DMS153 treated with DMSO at 0.1 percent for 48 hours (cell line): ENCODE results near the gene GCN1.
"Not testable (repeated sequence)": the region's sequence is repeated elsewhere in the genome, so short reads cannot be mapped to it uniquely, and the experiment has no call there.

ENCODE experiments used
- DNase-seq: peaks from one replicate; lab custom pipeline; 2025; ENCODE audit not compliant: unreplicated experiment; lab: John Stamatoyannopoulos, UW

The GCN1 gene

DNA sequence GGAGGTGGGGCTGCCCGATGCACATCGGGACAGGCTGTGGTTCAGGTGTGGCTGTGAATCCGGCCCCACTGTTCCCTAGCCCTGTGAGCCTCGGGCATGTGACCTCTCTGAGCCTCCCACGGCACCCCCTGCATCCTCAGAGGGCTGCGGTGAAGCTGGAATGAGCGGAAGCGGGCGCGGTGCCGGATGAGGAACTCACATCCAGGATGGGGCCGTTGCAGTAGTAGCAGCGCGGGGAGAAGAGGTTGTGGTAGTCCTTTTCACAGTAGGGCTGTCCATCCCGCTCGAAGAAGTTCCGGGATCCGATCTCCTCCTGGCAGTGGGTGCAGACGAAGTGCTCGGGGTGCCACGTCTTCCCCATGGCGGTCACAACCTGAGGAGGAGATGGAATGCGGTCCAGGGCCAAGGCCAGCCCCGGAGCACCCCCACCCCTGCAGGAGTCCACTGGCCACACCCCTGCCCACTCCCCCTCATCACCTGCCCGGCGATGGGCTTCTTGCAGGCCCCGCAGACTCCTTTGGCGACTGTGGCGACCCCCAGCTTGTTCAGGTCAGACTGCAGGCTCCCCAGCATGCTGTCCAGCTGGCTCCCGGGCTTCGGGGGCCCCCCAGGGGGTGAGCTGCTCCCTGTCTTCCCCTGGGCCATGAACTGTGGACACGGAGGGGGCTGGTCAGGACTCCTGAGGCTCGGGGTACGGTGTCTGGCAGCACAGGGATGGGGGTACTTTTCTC lies 20.3 kb upstream of the GCN1 start:
- DNase-seq: no peak

DNA sequence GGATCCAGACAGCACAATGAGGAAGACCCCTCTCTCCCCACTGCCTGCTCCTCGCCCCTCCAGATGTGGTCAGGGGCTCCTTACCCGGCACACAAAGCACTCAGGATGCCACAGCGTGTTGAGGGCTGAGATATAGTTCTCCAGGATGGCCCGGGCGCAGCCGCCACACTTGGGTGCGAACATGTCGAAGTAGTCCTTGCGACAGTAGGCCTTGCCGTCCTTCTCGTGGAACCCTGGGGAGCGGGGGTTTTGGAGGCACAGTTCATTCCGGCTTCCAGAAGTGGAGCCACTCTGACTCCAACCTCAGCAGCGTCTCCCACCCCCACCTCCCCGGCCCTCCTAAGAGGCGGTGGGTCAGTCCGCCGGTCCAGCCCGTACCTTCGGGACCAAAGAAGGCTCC lies 19.2 kb upstream of the GCN1 start:
- DNase-seq: no peak

DNA sequence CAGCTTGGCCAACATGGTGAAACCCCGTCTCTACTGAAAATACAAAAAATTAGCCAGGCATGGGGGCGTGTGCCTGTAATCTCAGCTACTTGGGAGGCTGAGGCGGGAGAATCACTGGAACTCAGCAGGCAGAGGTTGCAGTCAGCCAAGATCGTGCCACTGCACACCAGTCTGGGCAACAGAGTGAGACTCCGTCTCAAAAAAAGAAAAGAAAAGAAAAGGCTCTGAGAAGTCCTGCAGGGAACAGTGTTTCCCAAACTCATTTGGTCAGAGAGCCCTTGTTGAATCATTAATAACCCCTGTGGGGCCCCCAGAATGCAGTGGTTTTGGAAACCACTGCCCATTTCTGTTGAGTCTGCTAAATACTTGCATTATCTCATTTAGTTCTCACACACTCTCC lies 18.7 kb upstream of the GCN1 start:
- DNase-seq: not testable (repeated sequence)

DNA sequence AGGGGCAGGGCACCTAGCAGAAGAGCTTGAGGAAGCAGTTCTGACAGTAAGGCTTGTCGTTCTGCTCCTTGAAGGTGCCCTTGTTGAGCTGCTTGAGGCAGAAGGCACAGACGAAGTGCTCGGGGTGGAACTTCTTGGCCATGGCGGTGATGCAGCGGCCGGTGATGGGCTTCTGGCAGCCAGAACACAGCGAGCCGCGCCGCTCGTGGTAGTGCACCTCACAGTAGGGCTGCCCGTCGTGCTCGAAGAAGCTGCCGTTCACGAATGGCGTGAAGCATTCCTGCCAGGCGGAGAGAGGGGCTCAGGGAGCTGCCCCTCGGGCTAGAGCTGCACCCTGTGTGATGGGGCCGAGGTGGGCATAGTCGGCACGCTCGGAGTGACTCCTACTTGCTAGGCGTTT lies 17.8 kb upstream of the GCN1 start:
- DNase-seq: no peak

DNA sequence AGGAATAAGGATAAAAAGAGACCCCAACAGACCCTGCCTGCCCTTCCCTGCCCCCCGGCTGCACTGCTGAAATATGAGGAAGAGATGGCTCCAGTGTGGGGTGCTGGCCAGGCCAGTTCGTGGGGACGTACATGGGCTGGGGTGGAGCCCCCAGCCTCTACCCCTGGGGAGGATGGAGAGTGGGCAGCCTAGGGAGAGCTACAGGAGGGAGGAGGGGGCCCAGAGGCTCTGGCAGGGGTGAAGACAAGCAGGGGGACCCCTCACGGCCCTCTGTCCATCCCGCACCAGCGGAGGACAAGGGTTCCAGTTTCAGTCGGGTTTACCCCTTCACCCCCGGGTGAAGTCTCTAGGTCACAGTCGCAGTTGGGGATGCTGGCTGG lies 17.4 kb upstream of the GCN1 start:
- DNase-seq: no peak

DNA sequence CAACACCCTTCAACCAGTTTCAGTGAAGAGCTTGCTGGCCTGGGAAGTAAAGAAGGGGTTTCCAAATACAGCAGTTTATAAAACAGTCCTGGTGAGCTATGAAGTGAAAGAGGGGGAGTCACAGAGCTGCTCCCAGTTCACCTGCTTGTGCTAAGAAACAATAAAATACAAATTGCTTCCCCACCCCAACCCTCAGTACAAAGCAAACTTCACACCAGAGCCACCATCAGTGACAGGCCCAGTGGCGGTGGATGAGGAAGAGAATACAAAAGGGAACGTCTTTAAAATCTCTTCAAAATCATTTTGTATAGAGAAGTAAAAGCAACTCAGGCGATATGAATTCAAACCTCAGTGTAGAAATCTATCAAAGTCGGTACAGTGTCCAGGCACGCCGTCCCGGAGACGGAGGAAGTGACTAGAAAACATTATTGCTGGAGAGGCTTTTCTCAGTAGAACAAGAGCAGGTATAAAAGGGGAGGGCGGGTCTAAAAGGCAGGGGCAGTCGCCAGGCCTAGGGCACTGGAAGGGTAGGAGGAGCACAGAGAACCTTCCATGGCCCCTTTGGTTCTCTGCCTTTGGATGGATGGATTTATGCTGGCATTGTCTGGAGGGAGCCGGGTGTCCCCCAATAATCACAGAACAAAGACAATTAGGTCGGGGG lies 16.9 kb upstream of the GCN1 start:
- no peak for DNase-seq

DNA sequence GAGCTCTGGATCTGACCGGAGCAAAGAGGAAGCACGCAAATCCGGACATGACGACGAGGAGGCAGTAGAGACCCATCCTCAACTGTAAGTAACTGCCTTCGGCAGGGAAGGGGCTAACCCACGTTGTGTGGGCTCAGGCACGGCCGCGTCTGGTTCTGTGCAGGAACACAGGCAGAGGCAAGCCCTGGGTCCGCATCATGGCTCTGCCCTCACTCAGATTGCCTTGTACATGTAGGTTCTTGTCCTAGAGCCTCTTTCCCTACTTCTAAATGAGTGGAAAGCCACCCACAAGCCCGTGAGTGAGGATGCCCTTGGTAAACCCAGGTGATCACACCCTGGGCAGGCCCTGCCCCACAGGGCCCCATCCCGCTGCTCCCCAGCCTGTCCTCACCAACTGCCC lies 15.3 kb upstream of the GCN1 start:
- no peak for DNase-seq

DNA sequence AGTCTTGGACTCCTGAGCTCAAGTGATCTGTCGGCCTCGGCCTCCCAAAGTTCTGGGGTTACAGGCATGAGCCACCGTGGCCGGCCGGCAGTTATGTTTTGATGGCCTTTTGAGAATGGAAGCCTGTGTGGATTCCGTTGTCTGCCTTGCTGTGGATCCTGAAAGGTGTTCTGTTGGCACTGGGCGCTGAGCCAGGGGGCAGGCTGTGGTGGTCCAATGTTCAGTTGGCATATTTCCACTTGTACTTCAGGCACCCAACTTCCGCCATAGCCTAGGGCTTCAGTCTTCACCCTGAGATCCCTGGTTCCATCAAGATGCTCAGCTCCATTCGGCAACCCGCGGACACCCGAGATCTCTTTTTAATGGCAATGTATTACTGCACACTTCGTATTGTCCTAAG lies 12.7 kb upstream of the GCN1 start:
- DNase-seq: no peak

DNA sequence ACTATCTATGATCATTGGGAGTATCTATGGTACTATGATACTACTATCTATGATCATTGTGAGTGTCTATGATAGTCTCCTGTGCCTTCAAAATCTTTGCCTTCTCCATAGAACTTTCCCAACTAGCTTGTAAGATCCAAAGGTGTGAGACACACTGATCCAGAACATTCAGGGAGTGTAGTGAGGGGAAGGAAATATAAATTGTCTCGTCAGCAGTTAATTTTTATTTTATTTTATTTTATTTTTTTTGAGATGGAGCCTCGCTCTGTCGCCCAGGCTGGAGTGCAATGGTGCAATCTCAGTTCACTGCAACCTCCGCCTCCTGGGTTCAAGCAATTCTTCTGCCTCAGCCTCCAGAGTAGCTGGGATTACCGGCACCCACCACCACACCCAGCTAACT lies 12.3 kb upstream of the GCN1 start:
- not testable (repeated sequence) for DNase-seq

DNA sequence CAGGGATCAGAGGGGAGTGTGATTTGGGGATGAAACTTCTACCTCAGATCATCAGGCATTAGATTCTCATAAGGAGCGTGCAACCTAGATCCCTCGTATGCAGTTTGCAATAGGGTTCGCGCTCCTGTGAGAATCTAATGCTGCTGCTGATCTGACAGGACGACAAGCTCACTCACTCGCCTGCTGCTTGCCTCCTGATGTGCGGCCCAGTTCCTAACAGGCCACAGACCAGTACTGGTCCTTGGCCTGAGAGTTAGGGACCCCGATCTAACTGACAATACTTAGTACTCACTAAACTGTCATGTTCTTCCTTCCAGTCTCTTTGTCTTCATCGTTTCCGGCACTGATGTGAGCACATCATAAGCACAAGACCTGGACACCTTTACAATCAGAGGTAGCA lies 11.7 kb upstream of the GCN1 start:
- DNase-seq: no peak

DNA sequence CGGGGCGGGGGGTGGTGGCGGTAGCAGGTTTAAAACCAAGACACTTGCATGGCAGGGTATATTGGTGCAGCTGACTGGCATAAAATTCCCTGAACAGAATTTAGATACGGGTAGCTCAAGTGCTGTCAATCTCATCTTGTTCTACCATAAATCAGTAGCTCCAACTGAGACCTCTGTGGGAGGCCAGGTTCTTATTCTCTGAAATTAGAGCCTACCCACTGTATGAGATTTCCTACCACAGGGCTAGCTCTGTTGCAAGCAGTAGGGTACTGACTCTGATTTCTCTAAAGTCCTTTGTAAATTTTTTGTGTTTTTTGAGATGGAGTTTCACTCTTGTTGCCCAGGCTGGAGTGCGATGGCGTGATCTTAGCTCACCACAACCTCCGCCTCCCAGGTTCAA lies 9.7 kb upstream of the GCN1 start:
- DNase-seq: no peak

DNA sequence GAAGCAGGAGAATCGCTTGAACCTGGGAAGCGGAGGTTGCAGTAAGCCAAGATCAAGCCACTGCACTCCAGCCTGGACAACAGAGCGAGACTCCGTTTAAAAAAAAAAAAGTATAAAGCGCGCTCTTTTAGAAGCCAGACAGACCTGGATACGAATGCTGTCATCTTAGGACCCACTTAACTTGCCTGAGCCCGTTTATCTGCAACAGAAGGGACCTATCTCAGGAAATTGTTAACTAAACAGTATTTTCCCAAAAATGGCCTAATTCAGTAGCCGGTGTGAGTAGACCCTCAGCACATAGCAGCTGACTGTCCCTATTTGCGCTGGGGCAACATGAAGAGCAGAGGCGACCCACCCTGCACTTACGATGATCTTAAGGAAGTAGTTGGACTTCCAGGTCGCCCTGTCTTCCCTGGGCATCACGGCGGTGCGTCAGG lies 5.9 kb upstream of the GCN1 start:
- no peak for DNase-seq

DNA sequence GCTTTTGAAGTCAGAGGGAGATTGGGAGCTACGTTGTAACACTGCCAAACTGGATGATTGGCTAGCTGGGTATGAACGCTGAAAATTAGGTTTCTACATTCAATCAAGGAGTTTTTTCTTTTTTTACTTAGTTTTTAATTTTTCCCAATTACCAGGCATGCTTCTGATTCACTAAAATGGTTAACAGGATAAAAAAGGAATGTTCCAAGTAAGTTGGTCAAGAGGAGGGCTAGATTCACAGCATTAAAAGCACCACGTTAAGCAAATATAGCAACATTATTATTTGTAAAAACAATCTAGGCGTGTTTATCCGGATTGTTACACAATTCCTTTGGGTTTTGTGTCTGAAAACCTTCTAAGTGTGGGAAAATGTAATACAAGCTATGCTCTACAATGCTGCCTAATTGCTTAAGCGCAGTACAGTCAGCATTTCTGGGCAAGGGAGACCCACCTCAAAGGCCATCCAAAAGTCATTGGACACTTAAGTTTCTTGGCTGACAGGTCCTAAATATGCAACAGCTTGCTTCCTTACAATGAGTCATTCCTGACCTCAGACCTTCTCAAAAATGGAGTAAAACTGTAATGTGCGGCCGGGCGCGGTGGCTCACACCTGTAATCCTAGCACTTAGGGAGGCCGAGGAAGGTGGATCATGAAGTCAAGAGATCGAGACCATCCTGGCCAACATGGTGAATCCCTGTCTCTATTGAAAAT lies 5.2 kb upstream of the GCN1 start:
- no peak for DNase-seq

DNA sequence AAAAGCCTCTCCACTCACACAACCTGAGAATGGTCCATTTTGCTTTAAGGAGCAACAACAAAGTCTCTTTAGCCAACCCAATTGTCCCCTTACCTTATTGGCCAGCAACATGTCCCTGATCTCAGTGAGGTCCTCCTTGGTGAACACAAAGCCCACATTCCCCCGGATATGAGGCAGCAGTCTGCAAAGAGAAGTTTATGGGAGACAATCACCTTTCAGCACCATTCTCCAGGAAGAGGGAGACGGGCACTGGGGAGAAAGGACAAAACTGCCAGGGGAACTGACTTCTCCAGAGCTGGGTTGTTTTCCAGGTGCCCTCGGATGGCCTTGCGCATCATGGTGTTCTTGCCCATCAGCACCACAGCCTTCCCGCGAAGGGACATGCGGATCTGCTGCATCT lies 4.5 kb upstream of the GCN1 start:
- no peak for DNase-seq

DNA sequence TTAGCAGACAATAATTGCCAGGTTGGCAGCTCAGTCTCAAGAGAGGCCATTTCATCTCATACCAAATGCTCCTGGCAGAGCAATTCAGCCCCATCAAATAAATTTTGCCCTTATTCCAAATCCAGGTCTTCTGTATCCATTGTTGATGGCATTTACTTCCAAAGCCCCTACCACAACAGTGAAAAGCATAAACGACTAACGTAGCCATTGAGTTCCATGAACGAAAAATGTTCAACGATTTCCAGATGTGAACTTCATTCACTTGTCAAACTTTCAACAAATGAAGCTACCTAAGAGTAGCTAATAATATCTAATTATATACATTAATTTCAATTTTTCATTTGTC lies 3.0 kb upstream of the GCN1 start:
- no peak for DNase-seq

DNA sequence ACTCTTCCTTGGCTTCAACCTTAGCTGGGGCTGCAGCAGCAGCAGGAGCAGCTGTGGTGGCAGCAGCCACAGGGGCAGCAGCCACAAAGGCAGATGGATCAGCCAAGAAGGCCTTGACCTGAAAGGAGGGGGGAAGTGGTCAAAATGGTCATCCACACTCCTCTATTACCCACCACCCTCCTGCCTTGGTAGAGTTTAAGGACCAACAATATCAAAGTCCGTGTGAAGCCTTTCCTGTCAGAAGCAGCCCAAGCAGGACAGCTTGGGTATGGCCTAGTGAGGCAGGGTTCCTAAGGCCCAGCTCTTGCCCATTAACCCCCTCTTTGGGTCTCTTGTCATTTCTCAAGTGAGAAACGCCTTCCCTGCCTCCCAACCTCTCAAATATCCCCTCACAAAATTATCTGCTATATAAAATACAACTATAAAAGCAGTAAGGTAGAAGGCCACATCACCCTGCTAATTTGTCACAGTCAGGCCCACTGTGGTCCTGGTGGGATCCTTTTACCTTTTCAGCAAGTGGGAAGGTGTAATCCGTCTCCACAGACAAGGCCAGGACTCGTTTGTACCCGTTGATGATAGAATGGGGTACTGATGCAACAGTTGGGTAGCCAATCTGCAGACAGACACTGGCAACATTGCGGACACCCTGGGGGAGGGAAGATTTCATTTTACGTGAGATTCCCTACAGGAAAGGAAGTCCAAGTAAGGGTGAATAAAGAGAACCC lies 2.5 kb upstream of the GCN1 start:
- DNase-seq: not testable (repeated sequence)

DNA sequence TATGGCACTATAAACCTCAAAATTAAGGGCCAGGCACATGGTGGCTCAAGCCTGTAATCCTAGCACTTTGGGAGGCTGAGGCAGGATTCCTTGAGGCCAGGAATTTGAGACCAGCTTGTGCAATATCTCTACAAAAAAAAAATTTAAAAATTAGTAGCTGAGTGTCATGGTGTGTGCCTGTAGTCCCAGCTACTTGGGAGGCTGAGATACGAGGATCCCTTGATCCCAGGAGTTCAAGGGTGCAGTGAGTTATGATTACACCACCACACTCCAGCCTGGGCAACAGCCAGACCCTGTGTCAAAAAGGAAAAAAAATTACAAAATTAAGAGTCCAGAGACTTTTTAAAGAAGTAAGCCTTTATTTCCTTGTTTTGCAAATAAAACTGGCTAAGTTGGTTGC lies 1.8 kb upstream of the GCN1 start:
- DNase-seq: no peak

DNA sequence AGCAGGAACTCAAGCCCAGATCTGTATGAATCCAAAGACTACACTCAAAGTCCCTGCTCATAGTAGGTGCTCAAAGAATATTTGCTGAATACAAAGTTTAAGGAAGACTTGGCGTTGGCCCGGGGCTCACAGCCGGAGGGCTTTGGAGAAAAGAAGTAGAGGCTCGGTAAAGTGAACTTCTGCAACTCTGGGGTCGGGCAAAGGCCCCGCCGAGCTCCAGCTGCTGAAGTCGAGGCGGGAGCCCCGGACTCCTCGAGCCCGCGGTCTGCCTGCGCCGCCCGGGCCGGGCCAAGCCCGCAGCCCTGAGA lies 335 bp downstream of the GCN1 start:
- DNase-seq: no peak

DNA sequence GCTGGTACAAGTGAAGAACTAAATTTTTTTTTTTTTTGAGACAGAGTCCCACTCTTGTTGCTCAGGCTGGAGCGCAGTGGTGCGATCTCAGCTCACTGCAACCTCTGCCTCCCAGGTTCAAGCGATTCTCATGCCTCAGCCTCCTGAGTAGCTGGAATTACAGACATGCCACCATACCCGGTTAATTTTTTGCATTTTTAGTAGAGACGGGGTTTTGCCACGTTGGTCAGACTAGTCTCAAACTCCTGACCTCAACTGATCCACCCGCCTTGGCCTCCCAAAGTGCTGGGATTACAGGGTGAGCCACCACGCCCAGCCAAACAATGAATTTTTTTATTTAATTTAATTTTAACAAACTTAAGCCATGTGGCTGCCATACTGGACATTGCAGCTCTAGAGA lies 1.2 kb downstream of the GCN1 start:
- not testable (repeated sequence) for DNase-seq

DNA sequence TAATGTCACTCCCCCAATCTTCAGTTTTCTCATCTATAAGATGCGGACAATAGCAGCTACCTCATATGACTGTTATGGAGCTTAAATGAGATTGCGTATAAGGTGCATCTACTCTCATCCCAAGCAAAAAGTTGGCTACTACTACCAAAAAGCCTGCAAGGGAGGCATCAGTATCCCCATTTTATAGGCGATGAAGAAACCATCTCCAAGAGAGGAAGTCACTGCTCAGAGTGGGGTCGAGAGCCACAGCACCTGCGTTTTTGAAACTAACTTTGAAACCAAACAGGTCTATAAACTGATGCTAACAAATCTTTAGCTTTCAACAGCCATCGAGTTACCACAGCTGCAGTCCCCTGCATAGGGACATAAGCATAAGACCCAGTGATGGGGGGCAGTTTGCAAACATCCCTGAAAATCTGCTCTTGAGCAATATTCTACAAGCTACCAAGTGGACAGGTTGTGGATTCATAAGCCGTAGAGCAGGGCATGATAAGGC lies 3.5 kb downstream of the GCN1 start:
- DNase-seq: no peak

DNA sequence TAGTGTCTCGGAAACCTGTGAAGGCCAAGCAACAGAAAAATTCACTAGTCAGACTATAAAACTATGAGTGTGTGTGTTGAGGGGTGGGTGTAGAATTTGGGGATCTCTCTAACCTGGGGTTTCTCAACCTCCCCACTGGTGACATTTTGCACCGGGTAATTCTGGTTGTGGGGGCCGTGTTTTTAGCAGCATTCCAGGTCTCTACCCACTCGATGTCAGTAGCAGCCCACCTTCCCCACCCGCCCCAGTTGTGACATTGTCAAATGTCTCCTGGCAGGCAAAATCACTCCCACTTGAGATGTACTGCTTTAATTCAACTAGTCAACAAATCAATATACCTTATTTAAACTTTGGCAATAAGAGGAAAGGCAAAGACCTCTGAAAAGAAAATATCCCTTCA lies 4.1 kb downstream of the GCN1 start:
- DNase-seq: no peak

DNA sequence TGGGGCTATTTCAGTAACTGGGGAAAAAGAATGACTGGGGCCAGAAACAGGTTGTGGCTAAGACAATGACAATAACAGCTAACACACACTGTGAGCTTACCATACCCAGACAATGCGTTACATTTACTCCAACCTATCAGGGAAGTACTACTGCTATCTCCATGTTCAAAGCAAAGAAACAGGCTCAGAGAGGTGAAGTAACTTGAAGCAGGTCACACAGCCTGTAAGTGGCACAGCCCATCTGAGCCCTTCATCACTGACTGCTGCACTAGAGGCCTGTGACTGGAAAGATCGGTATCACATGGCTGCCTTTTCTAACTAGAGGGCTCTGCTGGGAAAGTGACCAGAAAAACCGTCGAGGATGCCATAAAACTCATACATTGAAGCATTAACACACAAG lies 7.9 kb downstream of the GCN1 start:
- DNase-seq: no peak
